ENCODE data around the gene TTC33. TPM values are rescaled to one million over a fixed set of nuclear protein-coding genes. Genes with fewer than 3 reads are reported as not detected.

The TTC33 gene
- polyA plus RNA-seq, 5 donors, result 20.1 to 44.6 (median 36.1) TPM

DNA sequence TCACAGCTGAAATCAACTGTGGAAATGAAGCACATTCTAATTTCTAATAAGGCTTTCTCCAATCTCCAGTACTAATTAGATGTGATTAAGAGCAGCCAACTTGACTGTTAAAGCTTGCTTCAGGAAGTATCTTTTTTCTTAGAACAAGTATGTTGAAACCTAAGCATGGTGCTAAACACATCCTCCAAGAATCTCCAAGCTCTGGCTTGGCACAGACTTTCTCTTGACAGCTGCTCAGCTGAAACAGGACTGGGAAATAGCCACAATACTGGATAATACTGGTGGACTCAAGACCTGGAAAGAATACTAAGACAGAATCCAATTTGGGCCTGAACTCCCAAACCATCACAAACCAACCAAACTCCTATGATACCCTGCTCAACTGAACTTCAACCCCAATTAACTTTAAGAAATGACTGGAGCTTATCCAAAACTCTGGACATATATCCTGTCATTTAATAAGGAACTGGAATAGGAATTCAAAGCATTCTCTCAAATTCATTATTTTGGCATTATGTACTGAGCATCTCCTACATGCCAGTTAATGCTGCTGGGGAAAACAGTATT, 26.2 kb upstream of the TTC33 start:
- no peak for DNase-seq

- no peak for DNase-seq
Observed at GRCh38 chr5:40780858-40781257, 25.1 kb upstream of the TTC33 start.

GRCh38 chr5:40780199-40780598, 24.4 kb upstream of the TTC33 start:
- DNase-seq, result no peak

- DNase-seq, result no peak
Observed at GRCh38 chr5:40779561-40779960, 23.8 kb upstream of the TTC33 start.

- no peak for DNase-seq
Observed at GRCh38 chr5:40778133-40778532, 22.4 kb upstream of the TTC33 start.

- DNase-seq, result no peak
Observed at GRCh38 chr5:40776658-40776977, 20.9 kb upstream of the TTC33 start.

GRCh38 chr5:40775846-40776657, 20.3 kb upstream of the TTC33 start:
- DNase-seq, result no peak

DNA sequence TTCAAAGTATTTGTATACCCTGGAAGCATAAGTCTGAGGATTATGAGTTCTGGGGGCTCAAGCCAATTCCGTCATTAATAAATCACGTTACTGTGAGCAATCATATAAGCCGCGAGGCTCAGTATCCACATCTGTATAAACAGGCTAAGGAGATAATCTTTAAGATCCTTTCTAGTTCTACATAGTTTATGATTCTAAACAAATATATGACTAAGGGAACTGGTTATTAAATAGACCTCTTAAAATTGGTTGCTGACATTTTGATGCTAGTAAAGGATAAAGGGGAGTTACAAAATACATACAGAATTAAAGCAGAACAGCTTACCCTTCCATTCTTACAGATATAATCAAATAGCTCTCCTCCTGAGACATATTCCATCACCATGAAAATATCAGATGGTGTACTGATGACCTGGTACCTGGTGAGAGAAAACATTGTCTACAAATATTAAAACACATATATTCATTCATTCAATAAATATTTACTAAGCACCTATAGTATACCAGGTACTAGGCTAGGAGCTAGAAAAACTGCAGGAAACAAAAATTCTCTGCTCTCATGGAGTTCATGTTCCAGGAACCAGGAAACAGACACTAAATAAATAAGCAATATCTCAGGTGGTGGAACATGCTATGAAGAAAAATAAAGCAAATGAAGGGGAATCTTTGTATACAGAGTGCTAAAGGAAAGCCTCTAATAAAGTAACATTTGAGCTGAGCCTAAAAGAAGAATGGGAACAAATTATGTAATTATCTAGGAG, 19.5 kb upstream of the TTC33 start:
- no peak for DNase-seq

- DNase-seq, result no peak
Observed at GRCh38 chr5:40774623-40775022, 18.9 kb upstream of the TTC33 start.

DNA sequence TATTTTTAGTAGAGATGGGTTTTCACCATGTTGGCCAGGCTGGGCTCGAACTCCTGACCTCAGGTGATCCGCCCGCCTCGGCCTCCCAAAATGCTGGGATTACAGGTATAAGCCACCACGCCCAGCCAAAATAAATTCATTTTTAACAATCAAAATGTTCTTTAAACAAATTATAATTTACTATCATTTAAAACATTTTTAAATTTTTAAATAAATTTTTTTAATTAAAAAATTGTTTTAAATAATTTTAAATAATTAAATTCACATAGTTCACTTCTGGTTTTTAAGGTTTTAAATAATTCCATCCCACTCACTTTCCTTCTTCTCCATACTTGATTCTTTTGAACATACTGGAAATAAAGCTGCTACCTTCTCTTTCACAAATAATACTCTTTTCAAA, 15.0 kb upstream of the TTC33 start:
- DNase-seq, result no peak

- no peak for DNase-seq
Observed at GRCh38 chr5:40762705-40763104, 6.9 kb upstream of the TTC33 start.

GRCh38 chr5:40757400-40757799, 1.6 kb upstream of the TTC33 start:
- DNase-seq, result no peak

DNA sequence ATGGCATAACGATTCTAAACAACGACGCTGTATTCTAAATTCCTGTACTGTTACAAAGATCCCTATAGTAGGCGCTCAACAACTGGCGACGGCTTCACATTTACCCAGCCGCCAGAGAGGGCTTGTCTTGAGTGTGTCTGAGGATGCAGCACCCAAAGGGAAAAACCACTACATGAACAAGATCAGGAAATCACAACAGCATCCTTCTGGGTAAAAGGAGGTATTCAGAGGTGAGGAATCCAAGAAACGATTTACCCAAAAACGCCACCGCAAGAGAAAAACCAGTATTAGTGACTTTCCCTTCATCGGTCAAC, 711 bp downstream of the TTC33 start:
- peak; percentile 79 to 83 for DNase-seq

- DNase-seq, result peak in 1 of 2 donors; percentile 55
Observed at GRCh38 chr5:40754381-40755092, 1.2 kb downstream of the TTC33 start.

DNA sequence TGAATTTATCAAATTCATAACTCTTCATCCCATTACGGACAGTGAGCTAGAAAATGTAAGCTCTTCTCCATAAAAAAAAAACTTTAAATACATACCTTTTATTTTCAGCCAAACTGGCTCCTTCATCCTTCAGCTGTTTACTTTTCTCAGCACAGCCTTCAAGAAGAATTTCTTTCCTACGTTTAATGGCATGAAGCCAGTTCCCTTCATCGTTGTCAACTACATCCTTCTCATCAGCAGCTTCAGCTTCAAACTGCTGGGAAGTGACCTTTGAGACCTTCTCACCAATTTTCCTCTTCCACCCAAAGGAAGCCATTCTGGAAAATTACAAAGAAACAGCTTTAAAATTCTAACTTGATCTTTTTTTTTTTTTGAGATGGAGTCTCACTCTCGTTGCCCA, 9.1 kb downstream of the TTC33 start:
- DNase-seq, result peak in 1 of 2 donors; percentile 19

- DNase-seq, result no peak
Observed at GRCh38 chr5:40743771-40744170, 12.0 kb downstream of the TTC33 start.

DNA sequence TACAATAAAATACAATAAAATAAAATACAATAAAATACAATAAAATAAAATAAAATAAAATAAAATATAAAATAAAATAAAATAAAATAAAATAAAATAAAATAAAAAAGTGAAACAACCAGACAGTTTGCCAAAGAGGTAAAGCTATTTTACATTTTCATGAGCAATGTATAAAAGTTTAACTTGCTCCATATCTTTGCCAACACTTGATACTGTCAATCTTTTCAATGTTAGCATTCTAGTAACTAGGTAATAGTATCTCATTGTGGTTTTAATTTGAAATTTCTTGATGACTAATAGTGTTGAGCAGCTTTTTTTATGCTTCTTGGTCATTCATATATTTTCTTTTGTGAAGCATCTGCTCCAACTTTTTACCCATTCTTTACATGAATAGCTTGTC, 17.3 kb downstream of the TTC33 start:
- DNase-seq, result no peak

DNA sequence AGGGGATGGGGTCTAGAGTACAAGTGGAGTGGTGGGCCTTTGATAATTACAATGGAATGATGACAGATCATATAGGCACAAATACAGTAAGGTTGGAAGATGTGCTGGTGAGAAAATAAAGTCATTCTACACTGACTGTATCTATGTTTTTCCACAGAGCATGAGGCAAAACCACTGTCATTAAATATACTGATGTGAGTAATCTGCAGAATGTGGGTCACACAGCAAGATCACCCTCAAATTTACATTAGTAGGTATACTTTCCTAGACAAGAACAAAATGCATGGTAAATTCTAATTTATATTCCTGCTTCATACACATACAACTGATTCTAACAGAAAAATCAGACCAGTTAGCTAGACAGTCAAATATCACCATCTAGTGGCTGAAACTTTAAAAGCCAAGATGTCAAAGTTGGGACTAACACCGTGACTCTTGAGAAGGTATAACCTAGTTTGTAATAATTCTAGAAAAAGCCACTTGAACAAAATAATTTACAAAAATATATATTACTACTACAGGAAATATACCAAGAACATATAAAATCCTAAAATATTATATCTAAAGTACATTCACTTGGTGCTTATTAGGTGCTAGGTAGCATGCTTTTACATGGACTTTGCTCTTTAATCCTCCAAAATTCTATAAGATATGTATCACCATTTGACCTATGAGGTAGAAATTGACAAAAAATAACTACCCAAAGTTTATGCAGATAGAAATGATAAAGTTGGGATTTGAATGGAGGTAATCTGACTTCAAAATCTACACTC, 19.5 kb downstream of the TTC33 start:
- peak; percentile 28 to 60 for DNase-seq

DNA sequence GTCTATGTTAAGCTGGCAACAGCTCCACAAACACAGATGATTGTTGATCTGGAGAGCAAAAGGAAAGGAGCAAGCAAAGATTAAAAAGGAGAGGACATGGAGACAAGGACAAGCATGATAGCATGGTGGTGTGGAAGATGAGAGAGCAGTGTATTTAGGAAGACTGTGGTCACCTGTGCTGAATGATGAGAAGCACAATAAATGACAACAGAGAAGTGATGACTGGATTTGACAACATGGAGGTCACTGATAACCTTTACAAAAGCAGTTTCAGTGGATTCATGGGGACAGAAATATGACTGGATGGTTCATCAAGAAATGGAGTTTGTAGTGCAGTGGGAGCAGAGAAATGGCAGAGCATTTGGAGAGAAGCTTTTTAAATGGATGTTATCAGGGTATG, 20.2 kb downstream of the TTC33 start:
- no peak for DNase-seq

- no peak for DNase-seq
Observed at GRCh38 chr5:40734986-40735385, 20.8 kb downstream of the TTC33 start.

DNA sequence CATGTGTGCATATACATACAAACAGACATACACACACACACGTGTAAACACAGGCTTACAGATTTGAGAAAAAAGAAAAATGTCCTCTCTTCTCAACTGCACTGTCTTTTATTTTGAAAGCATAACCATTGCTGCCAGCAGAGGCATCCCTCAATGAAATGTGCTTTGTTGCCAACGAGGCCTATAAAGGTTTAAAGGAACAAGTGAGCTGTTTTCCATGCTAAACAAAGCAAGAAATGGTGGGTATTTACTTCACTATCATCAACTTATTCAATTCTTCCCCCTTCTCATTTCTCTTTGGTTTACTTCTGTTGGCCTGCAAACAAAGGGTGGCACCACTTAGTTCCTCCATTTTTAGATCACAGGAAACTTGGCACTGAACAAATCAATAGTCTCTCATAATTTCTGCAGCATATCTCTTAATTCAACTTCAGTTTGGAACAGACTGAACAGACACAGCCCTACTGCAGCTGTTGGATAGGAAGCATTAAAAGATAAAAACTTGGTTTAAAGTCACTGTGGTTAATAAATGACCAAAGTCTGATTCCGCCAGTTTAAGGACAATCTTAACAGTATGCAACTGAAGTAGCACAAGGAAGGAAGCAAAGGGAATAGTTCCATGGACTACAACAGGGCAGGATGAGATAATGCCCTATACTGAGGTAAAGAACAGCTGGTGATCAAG, 21.7 kb downstream of the TTC33 start:
- peak; percentile 45 to 51 for DNase-seq

Data from right lung (tissue), 5 donors.